Posterior vena cava (tissue), 2 donors: ENCODE measurements around the gene RNF152. TPM values are rescaled to one million over a fixed set of nuclear protein-coding genes. Genes with fewer than 3 reads are reported as not detected.

Experiments
- DNase-seq: peaks from one replicate; pipeline ENCODE4 v3.0.0-alpha.2; 2020; ENCODE audit warnings: low spot score
- intact Hi-C, 2 donors: fragments of 100-400 bp; cut with DNase I; formaldehyde crosslinking; loops; one replicate each; pipeline versions ENCODE4 v1.14.1 to v1.14.2; 2022 to 2023
- long read RNA-seq, 2 donors: library from polyadenylated mRNA; unstranded; transcript quantifications; one replicate each; pipeline ENCODE4 v2.0.0, GENCODE V29; 2020 to 2021
- total RNA-seq, 2 donors: library from RNA; stranded (reverse); fragmentation: NEBNext Ultra II Directional; extraction: Animal tissue kit (Norgen Biotek cat#: 25700); gene quantifications; one replicate each; pipeline ENCODE4 v1.2.1, GENCODE V29; 2021
- donor health status: DM: yes; HTN: yes; CAD: no.
- donor health status: DM: yes; HTN: yes; CAD: no.

Gene RNF152, protein sequence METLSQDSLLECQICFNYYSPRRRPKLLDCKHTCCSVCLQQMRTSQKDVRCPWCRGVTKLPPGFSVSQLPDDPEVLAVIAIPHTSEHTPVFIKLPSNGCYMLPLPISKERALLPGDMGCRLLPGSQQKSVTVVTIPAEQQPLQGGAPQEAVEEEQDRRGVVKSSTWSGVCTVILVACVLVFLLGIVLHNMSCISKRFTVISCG
- total RNA-seq, result 10 to 100 TPM; 13.5 to 17.3 TPM
- long read RNA-seq, donor 1, result 0 reads
- long read RNA-seq, donor 2, result 0 reads

DNA sequence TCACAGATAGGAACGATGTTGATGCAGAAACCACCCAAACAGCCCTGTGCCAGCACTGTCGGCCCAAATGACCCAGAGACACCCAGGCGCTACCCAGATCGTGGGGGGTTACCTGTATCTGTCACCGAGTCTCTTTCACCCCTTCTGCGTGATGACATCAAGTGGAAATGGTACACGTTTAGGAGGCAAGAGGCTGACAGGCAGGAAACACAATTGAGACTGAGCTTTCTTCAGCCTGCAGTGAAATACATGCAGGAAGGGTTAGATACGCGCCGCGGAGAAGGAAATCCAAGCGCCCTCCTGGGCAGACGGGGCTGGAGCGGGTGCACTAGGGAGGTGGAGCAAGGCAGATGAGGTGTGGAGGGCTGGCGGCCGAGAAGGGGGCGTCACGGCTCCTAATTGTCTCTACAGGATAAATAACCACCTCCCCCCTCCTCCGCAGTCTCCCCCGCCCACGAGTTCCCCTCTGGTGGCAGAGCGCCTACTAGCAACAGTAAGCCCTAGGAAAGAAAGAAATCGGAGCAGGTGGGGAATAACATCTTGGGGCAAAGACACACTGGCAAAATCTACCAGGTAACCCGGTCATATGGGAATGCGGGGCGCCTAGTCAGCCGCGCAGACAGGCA is at the start of gene RNF152:
Gene RNF152, minus strand, starts transcription at position 325 of the 626 bp plus-strand sequence. CDS start 76,544 bp downstream, outside the sequence.
- DNase-seq, result no peak

DNA sequence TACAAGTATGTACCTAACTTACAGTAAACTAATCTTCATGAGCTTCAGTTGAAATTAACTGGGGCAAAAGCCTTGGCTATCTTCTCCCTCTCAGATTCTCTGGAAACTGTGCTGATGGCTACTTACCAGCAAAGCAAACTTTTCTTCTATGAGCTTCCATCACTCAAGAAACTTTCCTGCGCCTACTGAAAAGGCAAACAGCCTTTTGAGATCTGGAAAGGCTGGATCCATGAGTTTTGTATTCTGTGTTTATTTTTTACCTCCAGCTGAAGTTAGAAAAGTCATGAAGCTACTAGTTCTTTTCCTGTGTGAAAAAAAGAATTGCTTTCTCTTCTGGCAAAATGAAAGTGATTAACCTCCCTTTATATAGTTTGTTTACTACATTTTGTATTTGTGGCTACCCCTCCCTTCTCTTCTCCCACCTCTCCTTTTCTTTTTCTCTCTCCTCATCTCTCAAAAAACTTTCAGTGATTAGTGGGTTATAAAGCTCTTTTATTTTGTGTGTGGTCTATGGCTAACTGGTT is 49.2 kb upstream of the RNF152 start:
- intact Hi-C loops, result no loop called here
- DNase-seq, result no peak

More for the DNA sequence above, at the start of gene RNF152:
- intact Hi-C loops, result loop anchor here (5.0 to 10.0 kb wide), 3 partner anchors 158 to 308 kb away; no protein-coding TSS in a partner anchor

DNA sequence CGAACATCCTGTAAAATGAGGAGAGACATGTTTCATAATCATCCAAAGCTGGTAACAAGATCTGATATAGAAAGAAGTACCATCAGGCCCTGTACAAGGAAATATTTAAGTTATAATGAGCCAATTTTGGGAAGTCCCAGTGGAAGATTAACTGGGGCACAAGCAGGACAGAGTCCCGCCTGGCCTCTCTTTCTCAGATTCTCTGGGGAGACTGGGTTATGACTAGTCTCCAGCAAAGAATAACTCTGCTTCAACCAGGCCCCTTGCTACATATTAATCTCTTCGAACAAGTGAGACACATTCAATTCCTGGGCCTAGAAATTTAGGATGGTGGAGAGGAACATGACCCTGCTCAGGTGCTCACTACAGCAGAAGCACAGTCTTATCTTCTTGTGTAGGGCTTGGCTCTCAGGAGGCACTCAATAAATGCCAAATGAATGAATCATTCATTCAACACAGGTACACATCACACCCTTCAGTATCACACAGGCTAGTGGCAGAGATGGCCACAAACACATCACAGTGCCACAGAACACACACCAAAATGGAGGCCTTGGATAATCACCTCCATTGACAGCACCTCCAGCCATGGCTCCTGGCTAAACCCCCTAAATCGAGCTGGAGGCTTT is 46.4 kb upstream of the RNF152 start:
- DNase-seq, result no peak
- intact Hi-C loops, result no loop called here

DNA sequence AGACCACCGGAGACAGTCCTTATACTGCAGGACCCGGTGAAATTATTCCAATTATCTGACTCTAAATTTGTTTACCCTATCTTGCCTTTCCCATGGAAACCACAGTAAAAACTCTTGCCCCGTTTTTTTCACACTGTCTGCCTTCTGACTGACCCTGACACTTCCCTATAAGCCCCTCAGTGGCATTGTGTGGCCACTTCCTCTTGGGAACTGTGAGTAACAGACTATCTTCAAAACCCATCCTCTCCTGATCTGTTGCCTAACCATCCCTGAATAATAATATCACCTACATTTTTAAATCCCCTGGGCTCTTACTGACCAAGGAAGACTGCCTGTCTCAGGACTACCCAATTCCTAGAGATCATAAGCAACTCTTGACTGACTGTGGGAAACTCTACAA is 42.6 kb upstream of the RNF152 start:
- intact Hi-C loops, result no loop called here
- no peak for DNase-seq

DNA sequence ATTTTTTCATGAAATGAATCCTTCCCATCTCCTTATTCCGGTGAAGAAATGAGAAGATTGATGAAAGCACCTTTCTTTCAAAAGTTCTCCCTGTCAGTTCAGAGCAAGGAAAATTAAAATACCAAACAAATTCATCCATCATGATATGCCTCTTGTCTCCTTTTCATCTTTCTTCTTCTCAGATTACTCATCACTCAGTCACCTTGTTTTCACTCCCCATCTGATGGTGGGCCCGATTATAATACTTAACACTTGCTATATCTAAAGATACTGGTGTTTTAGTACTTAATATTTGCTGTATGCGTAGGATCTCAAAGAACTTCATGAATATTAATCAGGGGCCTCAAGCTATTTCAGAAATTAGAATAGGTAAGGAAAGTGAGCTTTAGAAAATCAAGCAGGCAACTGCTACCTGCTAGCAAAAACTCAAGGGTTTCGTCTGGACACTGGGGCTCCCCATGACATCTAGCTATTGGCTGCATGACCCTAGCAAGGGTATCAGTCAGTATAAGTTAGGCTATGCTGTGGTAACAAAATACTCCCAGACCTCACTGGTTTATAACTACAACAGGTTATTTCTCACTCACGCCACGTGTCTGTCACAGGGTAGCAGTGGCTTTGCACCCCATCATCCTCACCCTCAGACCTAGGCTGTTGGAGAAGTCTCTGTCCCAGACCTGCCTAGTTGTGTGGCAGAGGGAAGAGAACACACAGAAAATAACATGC is 39.0 kb upstream of the RNF152 start:
- intact Hi-C loops, result no loop called here
- DNase-seq, result no peak

DNA sequence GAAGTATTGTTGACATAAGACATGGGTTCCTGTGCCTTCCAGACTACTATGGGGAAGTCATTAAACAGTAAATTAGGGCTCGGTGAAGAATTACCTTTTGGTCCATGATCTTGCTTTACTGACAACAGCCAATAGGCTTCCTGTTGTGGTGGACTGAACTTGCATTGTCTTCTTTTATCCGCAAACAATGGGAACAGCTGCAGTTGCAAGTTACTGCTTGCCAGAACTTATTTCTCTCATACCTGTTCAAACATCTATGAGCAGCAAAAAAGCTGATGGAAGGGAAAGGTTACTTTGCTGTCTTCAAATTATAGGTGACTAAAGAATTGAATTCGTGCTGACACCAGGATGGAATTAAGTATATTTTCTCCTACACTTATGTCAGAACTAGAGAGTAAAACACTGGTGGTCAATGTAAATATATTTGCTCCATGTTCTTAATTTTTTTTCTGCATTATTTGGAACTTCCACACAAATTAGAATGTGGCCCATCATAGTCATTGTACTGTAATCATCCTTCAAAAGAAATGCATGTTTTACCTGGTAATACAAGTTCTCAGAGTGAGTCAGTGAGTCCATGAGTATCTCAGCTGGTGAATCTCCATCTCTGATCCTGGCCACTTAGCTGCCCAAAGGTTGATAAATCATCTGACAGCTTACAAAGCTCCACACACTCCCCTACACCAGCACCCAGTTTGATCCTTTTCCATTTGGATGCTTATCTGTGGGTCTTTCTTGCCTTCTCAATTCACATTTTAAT is 37.3 kb upstream of the RNF152 start:
- no peak for DNase-seq
- intact Hi-C loops, result no loop called here

DNA sequence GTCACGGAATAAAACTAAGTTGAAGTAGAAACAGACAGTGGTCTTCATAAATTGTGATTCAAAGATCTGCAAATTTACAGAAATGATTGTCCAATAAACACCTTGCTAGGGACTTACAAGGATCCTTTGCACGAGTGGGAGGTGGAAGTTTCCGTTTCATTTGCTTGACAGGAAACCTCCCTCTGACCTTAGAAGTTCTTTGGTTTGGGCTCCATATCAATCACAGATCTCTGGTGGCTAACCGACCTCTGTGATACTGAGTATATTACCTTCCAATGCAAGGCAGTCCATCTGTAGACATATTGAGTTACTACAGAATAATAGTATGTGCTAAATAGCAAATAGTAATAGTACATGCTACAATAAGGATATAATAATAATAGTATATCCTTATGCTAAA is 33.7 kb upstream of the RNF152 start:
- intact Hi-C loops, result no loop called here
- no peak for DNase-seq

DNA sequence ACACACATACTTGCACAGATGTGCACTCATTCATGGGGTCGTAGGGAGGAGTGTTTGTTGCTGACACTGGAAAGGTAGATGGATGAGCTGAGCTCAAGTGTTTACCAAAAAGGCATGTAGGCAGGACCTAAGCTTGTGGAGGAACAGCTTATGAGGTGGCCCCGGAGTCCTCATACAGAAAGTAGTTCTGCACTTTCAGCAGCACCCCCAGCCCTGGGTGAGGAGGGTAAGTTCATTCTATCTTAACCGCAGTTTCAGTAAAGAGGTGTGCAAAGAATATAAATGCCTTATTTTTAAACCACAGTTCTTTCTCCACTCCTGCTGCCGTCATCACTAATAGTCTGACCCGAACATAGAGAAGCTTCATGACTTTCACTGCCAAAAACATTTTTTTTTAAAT is 31.7 kb upstream of the RNF152 start:
- intact Hi-C loops, result no loop called here
- no peak for DNase-seq

DNA sequence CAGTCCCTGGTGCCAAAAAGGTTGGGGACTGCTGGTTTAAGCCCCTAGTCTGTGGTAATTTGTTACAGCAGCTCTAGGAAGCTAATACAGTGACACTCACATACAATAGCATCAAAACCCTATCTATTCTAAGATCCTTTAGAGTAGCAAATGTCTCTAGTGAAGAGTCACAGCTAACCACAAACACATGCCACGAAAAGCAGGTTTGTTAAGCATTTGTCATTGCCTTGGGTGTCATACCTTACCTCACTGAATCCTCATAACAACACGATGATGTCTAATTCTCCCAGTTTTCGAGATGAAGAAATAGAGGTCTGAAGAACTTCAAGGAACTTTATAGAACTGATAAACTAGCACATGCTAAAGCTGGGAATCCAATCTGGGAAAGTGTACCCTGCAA is 29.6 kb upstream of the RNF152 start:
- DNase-seq, result no peak
- intact Hi-C loops, result no loop called here

DNA sequence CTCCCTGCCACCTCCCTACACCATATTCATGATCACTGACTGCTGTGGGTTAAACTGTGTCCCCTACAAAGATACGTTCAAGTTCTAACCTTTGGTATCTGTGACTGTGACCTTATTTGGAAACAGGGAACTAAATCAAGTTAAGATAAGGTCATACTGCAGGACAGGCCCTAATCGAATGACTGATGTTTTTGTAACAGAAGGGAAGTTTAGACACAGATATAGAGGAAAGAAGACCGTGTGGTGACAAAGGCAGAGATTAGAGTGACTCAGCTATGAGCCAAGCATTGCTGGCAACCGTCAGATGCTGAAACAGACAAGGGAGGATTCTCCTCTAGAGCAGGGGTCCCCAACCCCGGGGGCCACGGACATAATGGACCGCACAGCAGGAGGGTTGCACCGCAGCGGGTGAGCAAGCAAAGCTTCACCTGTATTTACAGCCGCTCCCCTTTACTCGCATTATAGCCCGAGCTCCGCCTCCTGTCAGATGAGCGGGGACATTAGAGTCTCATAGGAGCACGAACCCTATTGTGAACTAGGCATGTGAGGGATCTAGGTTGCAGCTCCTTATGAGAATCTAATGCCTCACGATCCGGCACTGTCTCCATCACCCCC is 28.9 kb upstream of the RNF152 start:
- intact Hi-C loops, result no loop called here
- no peak for DNase-seq

DNA sequence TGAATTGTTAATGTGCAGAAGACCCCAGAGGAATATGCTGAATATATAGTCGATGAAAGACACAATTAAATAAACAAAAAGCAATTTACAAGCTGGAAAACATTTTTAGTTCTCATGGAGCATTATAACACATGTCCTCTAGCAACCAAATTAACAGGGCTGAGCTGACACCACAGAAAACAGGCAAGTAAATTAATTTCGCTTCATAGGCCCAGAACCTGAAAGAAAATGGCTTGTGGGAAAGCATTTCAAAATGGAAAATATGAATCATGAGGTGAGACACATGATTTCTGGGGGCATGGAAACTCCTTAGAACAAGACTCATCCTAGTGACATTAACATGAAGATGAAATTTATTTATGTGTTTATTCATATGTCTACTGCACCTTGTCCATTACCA is 25.0 kb upstream of the RNF152 start:
- no peak for DNase-seq
- intact Hi-C loops, result no loop called here

DNA sequence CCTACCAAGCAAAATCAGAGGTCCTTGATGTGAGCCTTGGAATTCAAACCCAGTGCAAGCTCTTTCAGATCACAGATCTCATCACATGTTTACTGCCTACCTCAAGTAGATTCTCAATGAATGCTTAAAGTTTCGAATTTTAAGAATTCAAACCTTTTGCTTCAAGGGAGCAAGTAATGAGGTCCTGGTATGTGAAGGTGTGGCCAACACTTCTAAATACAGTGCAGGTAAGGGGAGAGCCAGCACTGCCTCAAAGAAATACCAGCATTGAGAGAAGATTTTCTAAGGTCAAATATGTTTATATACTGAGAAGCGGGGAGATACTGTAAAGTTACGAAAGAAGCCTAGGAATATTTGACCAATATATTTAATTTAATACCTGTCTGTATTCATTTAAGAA is 19.7 kb upstream of the RNF152 start:
- no peak for DNase-seq
- intact Hi-C loops, result no loop called here

DNA sequence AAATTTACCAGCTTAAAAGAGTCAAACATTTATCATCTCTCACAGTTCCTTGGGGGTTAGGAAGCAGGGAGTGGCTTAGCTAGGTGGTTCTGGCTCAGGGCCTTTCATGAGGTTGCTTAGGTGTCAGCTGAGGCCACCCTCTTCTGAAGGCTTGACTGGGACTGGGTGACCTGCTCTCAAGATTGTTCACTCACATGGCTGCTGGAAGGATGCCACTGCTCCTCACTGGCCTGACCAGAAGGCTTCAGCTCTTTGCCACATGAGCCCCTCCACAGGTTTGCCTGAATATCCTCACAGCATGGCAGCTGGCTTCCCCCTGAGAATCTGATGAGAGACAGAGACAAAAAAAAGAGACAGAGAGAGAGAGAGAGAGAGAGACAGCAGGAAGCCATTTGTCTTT is 17.3 kb upstream of the RNF152 start:
- DNase-seq, result no peak

DNA sequence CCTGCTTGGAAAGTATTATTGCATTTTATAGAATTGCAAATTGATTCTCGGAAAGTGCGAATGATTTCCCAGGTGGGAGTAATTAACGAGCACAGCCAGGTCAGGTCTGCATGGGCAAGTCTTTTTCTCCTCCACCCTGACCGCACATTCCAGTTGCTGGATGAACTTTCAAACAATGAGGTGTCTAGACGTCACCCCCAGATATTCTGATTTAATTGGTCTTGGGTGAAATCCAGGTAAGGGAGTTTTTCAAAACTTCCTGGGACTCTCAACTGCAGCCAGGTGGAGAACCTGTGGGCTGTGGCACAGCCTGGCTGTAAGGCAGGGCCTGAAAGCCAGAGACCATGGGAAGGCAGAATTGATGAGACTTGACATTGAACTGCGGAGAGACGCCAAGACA is 15.9 kb upstream of the RNF152 start:
- intact Hi-C loops, result no loop called here
- DNase-seq, result no peak

More for the DNA sequence above, 17.3 kb upstream of the RNF152 start:
- intact Hi-C loops, result no loop called here

DNA sequence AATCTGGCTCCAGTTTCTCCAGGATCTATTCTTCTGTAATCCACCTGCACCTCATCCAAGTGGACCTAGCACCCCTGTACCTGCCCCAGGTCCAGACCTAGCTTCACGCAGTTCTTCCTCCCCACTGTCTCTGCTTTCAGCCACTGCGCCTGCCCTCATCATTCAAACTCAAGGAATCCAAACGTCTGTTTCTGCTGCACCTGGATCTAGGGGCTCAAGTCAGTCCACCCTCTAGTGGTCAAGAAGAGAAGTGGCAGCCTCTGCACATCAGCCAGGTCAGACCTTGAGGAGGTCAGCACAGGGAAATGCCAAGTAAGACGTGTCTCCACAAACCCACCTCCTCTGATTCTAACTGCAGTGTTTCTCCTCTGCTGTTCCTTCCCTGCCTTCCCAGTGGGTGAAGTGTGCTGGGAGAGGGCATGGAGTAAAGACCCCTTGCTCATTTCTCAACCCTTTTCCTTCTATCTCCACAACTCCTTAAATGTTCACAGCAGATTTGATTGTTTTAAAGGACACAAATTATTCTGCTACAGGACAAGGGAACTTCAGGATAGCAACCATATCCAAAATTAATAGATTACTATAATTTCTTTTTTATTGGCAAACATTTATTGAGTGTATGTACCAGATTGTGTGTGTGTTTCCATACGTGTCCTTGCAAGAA is 8.6 kb upstream of the RNF152 start:
- DNase-seq, result no peak
- intact Hi-C loops, result no loop called here

DNA sequence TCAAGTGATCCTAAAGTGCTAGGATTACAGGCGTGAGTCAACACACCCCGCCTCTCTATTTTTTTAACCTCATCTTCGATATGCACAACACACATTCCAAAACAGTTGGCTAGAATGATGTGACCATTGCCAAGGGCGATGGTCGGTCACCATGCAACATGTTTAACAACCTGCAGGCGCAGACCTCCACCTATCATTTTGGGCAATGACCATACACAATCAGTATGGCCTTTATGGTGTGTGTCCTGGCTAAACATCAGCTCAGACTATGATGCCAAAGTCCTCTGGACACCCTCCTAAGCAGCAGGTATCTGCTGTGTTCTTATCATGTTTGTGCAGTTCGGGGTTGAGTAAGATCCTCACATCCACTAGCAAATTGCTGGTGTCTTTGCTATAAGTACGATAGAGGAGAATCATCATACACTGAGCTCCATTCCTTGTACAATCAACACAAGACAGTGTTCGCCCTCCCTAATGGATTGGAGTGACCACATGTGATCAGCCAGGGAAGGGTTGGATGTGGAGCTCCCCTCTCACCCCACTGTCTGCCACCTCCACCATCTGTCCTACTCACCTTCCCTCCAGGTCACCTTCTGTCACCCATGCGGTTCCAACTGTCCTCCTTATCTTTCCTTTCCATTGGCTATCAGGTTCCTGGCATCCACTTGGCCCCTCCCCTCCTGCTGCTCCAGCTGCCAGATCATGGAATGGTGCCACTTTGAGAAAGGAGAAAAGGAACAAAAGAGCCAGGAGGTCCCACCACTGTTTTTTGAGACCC is 7.9 kb upstream of the RNF152 start:
- intact Hi-C loops, result no loop called here
- DNase-seq, result no peak

DNA sequence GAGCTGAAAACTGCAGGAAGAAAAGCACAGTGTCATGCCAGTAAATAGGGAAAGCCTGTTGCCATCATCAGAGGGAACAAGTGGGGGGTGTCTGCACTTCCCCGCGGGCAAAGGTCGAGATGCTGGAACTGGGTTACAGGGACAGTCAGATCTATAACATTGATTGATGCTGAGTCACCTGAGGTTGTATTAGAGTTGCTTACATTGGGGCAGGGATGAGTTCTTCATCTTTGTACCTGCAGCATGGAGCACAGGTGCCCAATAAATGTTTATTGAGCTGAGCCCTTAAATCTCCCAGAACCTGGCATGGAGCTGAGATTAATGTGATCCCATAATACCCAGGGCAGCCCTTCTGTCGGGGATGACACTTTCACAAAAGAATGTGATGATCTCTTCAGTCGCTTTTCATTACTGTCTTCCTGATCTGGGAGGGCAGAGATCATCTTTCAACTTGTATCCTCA is 5.9 kb upstream of the RNF152 start:
- intact Hi-C loops, result loop anchor here (10.0 kb wide), 2 partner anchors 164 to 314 kb away; no protein-coding TSS in a partner anchor
- DNase-seq, result no peak
